GM21529 (cell line): ENCODE data around the gene ZNF749.

Experiments
- ATAC-seq: cut with Tn5 transposase; IDR thresholded peaks from one replicate; pipeline ENCODE4 v1.9.1; 2021; ENCODE audit not compliant: unreplicated experiment

Gene ZNF749

GRCh38 chr19:57435062-57435978, at the start of gene ZNF749:
Gene ZNF749, plus strand, starts transcription at chr19:57435325. Its CDS starts 254 bp downstream, at chr19:57435579.
- peak; percentile 94 for ATAC-seq

- ATAC-seq: no peak
These were observed 45.9 kb upstream of the ZNF749 start for GRCh38 chr19:57389194-57389729.

- peak; percentile 96 for ATAC-seq
These were observed 45.2 kb upstream of the ZNF749 start, which contains the start of gene ZNF548 for GRCh38 chr19:57389730-57390598. Gene ZNF548, plus strand, starts transcription at chr19:57389854. Its CDS starts 246 bp downstream, at chr19:57390100.

GRCh38 chr19:57395710-57396109, 39.4 kb upstream of the ZNF749 start:
- ATAC-seq: no peak

GRCh38 chr19:57398868-57399267, 36.3 kb upstream of the ZNF749 start:
- ATAC-seq: no peak

GRCh38 chr19:57403737-57404563, 31.2 kb upstream of the ZNF749 start:
- no peak for ATAC-seq

GRCh38 chr19:57406516-57407123, 28.5 kb upstream of the ZNF749 start:
- peak; percentile 47 for ATAC-seq

GRCh38 chr19:57410877-57411671, 24.1 kb upstream of the ZNF749 start, which contains the start of gene ZNF17:
Gene ZNF17, plus strand, starts transcription at chr19:57411161. Its CDS starts 2,455 bp downstream, at chr19:57413616.
- ATAC-seq: peak; percentile 98

- ATAC-seq: no peak
These were observed 15.7 kb upstream of the ZNF749 start for GRCh38 chr19:57419439-57419838.

GRCh38 chr19:57421037-57421436, 14.1 kb upstream of the ZNF749 start:
- ATAC-seq: no peak

- ATAC-seq: peak; percentile 14
These were observed 601 bp upstream of the ZNF749 start for GRCh38 chr19:57434386-57435061.

- no peak for ATAC-seq
These were observed 1.3 kb downstream of the ZNF749 start for GRCh38 chr19:57436417-57436816.

- ATAC-seq: no peak
These were observed 2.8 kb downstream of the ZNF749 start for GRCh38 chr19:57437931-57438330.

- ATAC-seq: no peak
These were observed 3.8 kb downstream of the ZNF749 start for GRCh38 chr19:57438925-57439324.

GRCh38 chr19:57441979-57442752, 7.0 kb downstream of the ZNF749 start:
- ATAC-seq: no peak

GRCh38 chr19:57443121-57443696, 8.1 kb downstream of the ZNF749 start:
- ATAC-seq: no peak

- ATAC-seq: no peak
These were observed 17.2 kb downstream of the ZNF749 start for GRCh38 chr19:57452307-57452706.
